Dendritic cell treated with granulocyte-macrophage colony-stimulating factor and Interleukin-4, amounts not matched to agents 40 ng/mL and 50 ng/mL, for 4 days (primary cell): ENCODE results near the gene TMBIM4.
A peak's percentile ranks its signal among the peaks of the same experiment; 100 is the strongest.

ENCODE experiments used
- H3K27ac Mint-ChIP-seq: one replicate; pipeline ENCODE4 v1.8.0; 2022; ENCODE audit warnings: mild to moderate bottlenecking, mixed read lengths
- H3K27me3 Mint-ChIP-seq: one replicate; pipeline ENCODE4 v1.8.0; 2022; ENCODE audit warnings: mild to moderate bottlenecking, mixed read lengths
- H3K36me3 Mint-ChIP-seq: one replicate; pipeline ENCODE4 v1.8.0; 2022; ENCODE audit warnings: low read depth, mixed read lengths
- H3K4me1 Mint-ChIP-seq: one replicate; pipeline ENCODE4 v1.8.0; 2022; ENCODE audit warnings: low read depth, mixed read lengths
- H3K4me3 Mint-ChIP-seq: one replicate; pipeline ENCODE4 v1.8.0; 2022; ENCODE audit warnings: mild to moderate bottlenecking, moderate library complexity, mixed read lengths
- H3K9me3 Mint-ChIP-seq: one replicate; pipeline ENCODE4 v1.8.0; 2022; ENCODE audit warnings: mixed read lengths
- intact Hi-C: fragments of 100-400 bp; cut with micrococcal nuclease; formaldehyde crosslinking; loops from one replicate; pipeline ENCODE4 v1.15.0; 2022

Gene TMBIM4

DNA sequence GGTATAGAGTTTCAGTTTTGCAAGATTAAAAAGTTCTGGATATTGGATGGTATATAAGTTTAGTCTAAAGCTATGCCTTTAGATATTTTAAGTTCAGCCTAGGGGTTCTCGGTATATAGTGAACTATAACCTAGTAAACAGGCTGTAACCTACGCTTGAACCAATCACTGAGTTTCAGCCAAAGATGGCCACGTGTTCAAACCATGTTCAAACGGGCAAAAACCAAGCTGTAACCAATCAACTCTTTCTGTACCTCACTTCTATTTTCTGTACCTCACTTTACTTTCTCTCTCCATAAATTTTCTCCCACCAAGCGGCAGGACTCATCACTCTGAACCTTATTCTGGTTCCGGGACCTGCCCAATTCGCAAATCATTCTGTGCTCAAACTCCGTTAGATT is 1.4 kb downstream of the TMBIM4 start:
- Mint-ChIP-seq H3K9me3 (peaks cover 28% of the 10 kb centered on the region), H3K4me3 (peak overlapping the region; percentile 97), H3K36me3 (peaks cover 65% of the 10 kb centered on the region), H3K27ac (peak overlapping the region; percentile 100), H3K27me3 (no peaks in the 10 kb centered on the region), H3K4me1 (peaks cover 62% of the 10 kb centered on the region)
- intact Hi-C loops, result loop anchor here (5.0 kb wide), 1 partner anchor 36 kb away; the partner anchor contains the start of gene LLPH

DNA sequence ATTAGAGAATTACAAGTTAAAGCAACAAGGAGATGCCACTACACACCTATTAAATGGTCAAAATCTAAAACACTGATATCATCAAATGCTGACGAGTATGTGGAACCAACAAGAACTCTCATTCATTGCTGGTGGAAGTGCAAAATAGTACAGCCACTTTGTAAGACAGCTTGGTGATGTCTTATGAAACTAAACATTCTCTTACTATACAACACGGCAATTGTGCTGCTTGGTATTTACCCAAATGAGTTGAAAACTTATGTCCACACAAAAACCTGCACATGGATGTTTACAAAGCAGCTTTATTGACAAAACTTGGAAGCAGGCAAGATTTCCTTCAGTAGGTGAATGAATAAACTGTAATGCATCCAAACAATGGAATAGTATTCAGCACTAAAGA is 3.2 kb downstream of the TMBIM4 start:
- H3K27ac Mint-ChIP-seq, result no peak overlapping the region
- peaks cover 64% of the 10 kb centered on the region for H3K4me1 Mint-ChIP-seq

DNA sequence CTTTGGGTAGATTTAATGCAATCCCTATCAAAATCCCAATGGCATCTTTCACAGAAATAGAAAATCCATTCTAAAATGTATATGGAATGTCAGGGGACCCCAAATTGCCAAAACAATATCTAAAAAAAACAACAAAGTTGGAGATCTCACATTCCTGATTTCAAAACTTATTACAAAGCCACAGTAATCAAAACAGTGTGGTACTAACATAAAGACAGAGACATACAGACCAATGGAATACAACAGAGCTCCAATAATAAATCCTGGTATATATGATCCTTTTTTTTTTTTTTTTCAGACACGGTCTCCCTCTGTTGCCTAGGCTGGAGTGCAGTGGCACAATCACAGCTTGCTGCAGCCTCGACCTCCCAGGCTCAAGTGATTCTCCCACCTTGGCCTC is 4.7 kb downstream of the TMBIM4 start:
- Mint-ChIP-seq H3K27me3 (no peaks in the 10 kb centered on the region), H3K36me3 (peaks cover 88% of the 10 kb centered on the region), H3K4me3 (no peak overlapping the region), H3K27ac (no peak overlapping the region), H3K4me1 (peaks cover 56% of the 10 kb centered on the region), H3K9me3 (peaks cover 36% of the 10 kb centered on the region)
- intact Hi-C loops, result loop anchor here (5.0 kb wide), 1 partner anchor 33 kb away; the partner anchor contains the start of gene LLPH

More for the DNA sequence above, 3.2 kb downstream of the TMBIM4 start:
- no peaks in the 10 kb centered on the region for H3K27me3 Mint-ChIP-seq
- no peak overlapping the region for H3K4me3 Mint-ChIP-seq
- peaks cover 77% of the 10 kb centered on the region for H3K36me3 Mint-ChIP-seq
- H3K9me3 Mint-ChIP-seq, result peaks cover 36% of the 10 kb centered on the region
- intact Hi-C loops, result loop anchor here (5.0 kb wide), 1 partner anchor 34 kb away; the partner anchor contains the start of gene LLPH

DNA sequence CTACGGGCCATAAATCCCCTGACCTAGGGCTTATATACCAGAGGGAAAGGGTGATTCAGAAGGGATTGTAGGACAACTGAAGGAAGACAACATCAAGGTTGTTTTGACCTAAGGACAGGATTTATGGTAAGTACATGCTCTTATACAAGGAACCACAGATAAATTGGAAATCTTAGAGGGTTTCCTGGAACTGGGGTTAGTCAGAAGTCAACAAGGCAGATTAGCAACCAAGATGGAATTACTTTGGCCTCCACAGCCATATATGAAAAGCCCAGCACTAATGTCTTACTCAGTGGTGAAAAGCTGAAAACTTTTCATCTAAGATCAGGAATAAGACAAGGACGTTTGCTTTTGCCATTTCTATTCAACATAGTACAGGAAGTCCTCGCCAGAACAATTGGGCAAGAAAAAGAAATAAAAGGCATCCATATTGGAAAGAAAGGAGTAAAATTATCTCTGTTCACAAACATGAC is 5.4 kb downstream of the TMBIM4 start:
- Mint-ChIP-seq H3K4me1 (peaks cover 61% of the 10 kb centered on the region), H3K9me3 (peaks cover 42% of the 10 kb centered on the region), H3K27me3 (no peaks in the 10 kb centered on the region), H3K4me3 (no peak overlapping the region), H3K36me3 (peaks cover 90% of the 10 kb centered on the region), H3K27ac (peak overlapping the region; percentile 12)
- intact Hi-C loops, result no loop called here

DNA sequence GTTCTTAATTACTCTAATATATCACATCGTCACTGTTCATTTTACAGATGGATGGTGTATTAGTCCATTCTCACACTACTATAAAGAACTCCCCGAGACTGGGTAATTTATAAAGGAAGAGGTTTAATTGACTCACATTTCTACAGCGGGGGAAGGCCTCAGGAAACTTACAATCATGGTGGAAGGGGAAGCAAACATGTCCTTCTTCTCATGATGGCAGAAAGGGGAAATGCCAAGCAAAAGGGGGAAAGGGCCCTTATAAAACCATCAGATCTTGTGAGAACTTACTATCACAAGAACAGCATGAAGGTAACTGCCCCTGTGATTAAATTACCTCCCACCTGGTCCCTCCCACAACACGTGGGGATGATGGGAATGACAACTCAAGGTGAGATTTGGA is 6.5 kb downstream of the TMBIM4 start:
- Mint-ChIP-seq H3K36me3 (peaks cover 90% of the 10 kb centered on the region), H3K27me3 (no peaks in the 10 kb centered on the region), H3K4me3 (no peak overlapping the region), H3K27ac (peak overlapping the region; percentile 12), H3K9me3 (peaks cover 52% of the 10 kb centered on the region), H3K4me1 (peaks cover 64% of the 10 kb centered on the region)
- intact Hi-C loops, result no loop called here

DNA sequence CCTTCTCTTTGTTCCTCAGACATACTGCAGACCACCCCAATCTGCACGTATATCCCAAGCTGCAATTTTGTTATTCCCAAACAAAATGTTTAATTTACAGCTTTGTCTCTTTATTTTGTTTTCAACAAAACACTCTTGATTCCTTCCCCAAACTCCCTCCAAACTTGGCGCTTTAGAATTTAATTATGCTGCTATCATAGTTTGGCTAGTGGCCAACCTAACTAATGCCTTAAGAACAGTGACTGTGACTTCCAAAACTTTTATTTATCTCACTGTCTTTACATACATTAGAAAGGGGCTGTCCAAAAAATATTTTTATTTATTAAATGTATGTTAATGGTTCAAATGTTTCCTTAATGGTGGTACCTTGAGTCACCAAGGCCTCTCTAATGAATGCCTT is 7.1 kb downstream of the TMBIM4 start:
- Mint-ChIP-seq H3K4me1 (peaks cover 62% of the 10 kb centered on the region), H3K27me3 (no peaks in the 10 kb centered on the region), H3K27ac (peak overlapping the region; percentile 12), H3K9me3 (peaks cover 52% of the 10 kb centered on the region), H3K36me3 (peaks cover 90% of the 10 kb centered on the region), H3K4me3 (no peak overlapping the region)
- intact Hi-C loops, result no loop called here

DNA sequence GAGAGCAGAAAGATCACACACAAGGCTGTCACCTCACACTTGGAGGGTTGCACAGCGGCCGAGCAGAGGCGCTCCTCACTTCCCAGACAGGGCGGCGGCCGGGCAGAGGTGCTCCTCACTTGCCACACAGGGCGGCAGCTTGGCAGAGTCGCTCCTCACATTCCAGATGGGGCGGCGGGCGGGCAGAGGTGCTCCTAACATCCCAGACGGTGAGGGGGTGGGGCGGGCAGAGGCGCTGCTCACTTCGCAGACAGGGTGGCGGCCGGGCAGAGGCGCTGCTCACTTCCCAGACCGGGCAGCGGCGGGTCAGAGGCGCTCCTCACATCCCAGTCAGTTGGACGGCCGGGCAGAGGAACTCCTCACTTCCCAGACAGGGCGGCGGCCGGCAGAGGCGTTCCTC is 9.1 kb downstream of the TMBIM4 start:
- no peaks in the 10 kb centered on the region for H3K27me3 Mint-ChIP-seq
- H3K4me1 Mint-ChIP-seq, result peaks cover 64% of the 10 kb centered on the region
- no peak overlapping the region for H3K4me3 Mint-ChIP-seq
- H3K9me3 Mint-ChIP-seq, result peaks cover 46% of the 10 kb centered on the region
- intact Hi-C loops, result no loop called here
- H3K36me3 Mint-ChIP-seq, result peaks cover 89% of the 10 kb centered on the region
- no peak overlapping the region for H3K27ac Mint-ChIP-seq

DNA sequence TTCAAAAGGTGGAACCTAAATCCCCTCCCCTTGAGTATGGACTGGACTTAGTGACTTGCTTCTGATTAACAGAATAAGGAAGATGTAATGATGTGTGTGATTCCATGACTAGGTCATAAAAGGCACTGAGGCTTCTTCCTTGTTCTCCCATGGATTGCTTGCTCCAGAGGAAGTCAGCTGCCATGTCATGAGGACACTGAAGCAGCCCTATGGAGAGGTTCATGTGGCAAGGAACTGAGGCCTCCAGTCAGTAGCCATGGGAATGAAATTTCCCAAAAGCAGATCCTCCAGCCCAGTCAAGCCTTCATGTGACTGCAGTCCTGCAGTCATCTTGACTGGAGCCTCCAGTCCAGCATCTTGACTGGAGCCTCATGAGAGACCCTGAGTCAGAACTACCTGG is 10.7 kb downstream of the TMBIM4 start:
- peak overlapping the region; percentile 67 for H3K27ac Mint-ChIP-seq
- peaks cover 67% of the 10 kb centered on the region for H3K4me1 Mint-ChIP-seq
- intact Hi-C loops, result no loop called here
- H3K36me3 Mint-ChIP-seq, result peaks cover 79% of the 10 kb centered on the region
- H3K27me3 Mint-ChIP-seq, result no peaks in the 10 kb centered on the region
- H3K9me3 Mint-ChIP-seq, result peaks cover 30% of the 10 kb centered on the region
- no peak overlapping the region for H3K4me3 Mint-ChIP-seq

DNA sequence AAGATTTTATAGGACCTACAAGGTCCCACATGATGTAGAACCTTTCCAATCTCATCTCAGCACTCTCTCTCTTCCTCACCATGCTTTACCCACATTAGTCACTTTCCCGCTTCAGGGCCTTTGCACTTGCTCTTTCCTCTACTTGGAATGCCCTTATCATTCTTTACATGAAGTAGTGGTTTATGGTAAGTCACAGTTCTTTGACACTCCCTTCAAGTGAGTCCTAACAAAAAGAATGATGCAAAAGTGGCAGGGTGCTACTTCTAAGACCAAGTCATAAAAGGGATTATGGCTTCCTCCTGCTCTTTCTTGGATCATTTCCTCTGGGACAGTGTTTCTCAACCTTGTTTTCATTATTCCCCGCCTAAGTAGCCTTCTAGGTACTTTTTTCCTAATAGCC is 13.1 kb downstream of the TMBIM4 start:
- H3K9me3 Mint-ChIP-seq, result peaks cover 16% of the 10 kb centered on the region
- intact Hi-C loops, result no loop called here

DNA sequence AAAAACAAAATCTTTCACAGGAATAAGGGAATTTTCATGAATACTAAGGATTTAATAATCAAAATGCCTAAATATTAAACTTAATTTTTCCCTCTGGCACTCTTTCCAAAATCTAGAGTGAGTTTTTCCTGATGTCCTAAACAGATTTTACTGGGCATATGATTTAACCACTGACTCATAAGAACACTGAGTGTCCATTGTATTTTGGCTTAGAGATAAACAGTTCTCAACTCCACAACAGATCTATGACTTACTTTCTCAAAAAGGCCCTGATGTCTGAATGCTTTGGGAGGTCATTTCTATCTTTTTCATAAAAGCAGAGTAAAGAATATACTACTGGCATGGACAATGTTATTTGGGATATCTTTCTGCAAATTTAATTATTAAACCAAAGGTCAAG is 15.0 kb downstream of the TMBIM4 start:
- Mint-ChIP-seq H3K36me3 (peaks cover 71% of the 10 kb centered on the region), H3K9me3 (peaks cover 14% of the 10 kb centered on the region), H3K27me3 (no peaks in the 10 kb centered on the region), H3K4me1 (peaks cover 56% of the 10 kb centered on the region), H3K27ac (peak overlapping the region; percentile 39), H3K4me3 (no peak overlapping the region)
- intact Hi-C loops, result loop anchor here (5.0 kb wide), 1 partner anchor 33 kb away; the partner anchor contains the start of gene IRAK3

More for the DNA sequence above, 13.1 kb downstream of the TMBIM4 start:
- no peaks in the 10 kb centered on the region for H3K27me3 Mint-ChIP-seq
- peaks cover 69% of the 10 kb centered on the region for H3K36me3 Mint-ChIP-seq
- no peak overlapping the region for H3K4me3 Mint-ChIP-seq
- H3K27ac Mint-ChIP-seq, result no peak overlapping the region
- peaks cover 48% of the 10 kb centered on the region for H3K4me1 Mint-ChIP-seq

DNA sequence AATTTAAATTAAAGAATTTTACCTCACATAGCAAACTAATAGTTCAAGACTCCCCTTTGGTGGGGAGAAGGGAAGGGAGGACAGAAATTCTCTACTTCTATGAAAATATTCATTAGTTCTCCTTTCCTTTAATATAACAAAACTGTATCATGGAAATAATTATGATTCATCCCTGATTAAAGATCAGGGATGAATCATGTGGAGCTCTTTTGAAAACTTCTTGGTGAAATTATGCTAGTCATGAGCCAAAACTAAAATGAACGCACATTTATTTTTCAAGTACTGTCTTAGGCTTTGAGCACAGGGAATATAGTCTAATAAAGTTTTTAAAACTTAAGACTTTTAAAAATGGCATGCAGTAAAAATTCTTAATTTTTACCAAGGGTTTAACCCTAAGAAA is 17.1 kb downstream of the TMBIM4 start:
- no peaks in the 10 kb centered on the region for H3K27me3 Mint-ChIP-seq
- H3K4me3 Mint-ChIP-seq, result no peak overlapping the region
- no peaks in the 10 kb centered on the region for H3K9me3 Mint-ChIP-seq
- peaks cover 66% of the 10 kb centered on the region for H3K36me3 Mint-ChIP-seq
- H3K27ac Mint-ChIP-seq, result no peak overlapping the region
- intact Hi-C loops, result loop anchor here (5.0 kb wide), 1 partner anchor 35 kb away; the partner anchor contains the start of gene IRAK3
- H3K4me1 Mint-ChIP-seq, result peaks cover 46% of the 10 kb centered on the region

DNA sequence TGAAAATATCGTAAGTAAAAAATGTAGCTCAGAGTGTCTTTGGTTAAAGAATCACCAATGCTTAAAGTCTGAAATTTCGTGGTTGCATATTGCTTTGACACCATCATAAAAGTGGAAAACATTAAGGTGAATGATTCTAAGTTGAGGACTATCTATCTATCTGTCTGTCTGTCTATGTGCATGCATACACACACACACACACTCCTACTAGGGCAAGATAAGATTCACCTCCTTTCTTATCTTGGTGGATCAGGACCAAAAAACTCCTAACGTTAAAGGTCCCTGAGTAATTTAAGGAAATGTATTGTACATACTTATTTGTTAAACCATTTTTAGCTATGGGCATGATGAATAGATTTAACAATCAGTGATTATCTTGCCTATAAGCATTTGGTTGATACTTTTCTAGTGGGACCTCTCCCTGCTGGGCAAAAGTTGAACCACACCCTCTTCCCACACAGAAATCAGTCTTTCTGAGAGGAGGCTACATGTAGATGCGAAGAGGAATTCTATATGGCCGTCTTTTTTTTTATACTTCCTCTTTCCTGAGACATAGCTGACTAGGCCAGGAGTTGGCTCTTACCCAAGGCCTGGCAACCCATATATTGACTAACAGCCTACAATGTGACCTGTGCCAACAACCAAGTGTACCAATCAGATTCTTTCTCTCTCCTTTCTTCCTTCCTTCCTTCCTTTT is 19.9 kb downstream of the TMBIM4 start:
- Mint-ChIP-seq H3K9me3 (no peaks in the 10 kb centered on the region), H3K4me1 (peaks cover 38% of the 10 kb centered on the region), H3K36me3 (peaks cover 53% of the 10 kb centered on the region), H3K27ac (peak overlapping the region; percentile 78), H3K27me3 (no peaks in the 10 kb centered on the region), H3K4me3 (no peak overlapping the region)
- intact Hi-C loops, result loop anchor here (5.0 to 10.0 kb wide), 3 partner anchors 37 to 545 kb away; partner anchors contain the start of gene IRAK3

DNA sequence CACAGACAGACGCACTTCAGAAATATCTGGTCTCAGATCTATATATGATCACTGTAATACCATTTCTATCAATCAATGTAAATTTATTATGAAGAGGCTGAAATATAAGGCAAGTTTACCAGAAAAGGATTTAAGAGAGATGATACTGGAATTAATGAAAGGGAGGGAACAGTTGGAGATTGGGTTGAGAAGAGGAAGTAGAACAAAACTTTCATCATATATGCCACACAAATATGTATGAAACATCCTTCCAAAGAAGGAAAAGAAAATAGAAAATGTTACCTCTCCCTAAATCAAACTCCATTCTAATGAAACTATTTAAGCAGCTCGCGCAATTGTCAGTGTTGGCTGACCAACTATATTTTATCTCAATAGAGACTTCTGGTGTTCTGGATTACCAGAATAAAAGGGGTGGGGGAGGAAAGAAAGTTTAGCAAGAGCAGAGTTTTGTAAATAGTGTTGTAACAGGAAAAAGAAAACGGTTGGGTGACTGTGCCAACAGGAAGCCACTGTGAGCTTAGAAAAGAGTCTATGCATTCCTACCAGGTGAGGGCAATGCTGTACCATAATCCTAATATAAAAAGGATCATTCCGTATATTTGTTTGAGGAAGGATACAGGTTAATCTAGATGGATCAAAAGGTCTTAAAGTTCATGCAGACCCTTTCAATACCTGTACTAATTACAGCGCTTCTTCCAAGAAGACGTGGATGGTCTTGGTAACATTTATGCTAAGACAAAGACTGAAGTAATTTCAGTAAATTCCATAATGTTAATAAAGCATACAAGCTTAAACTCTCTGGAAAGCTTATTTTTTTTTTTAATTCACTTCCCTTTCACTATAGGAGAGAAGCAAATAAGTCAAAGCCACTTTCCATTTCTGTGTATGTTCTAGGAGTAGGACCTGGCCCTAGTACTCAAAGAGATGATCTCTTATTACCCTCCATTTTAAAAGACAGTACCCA is 24.7 kb downstream of the TMBIM4 start:
- Mint-ChIP-seq H3K9me3 (peaks cover 12% of the 10 kb centered on the region), H3K4me1 (peaks cover 34% of the 10 kb centered on the region), H3K36me3 (peaks cover 75% of the 10 kb centered on the region), H3K27me3 (no peaks in the 10 kb centered on the region), H3K27ac (peak overlapping the region; percentile 76), H3K4me3 (peak overlapping the region; percentile 9)
- intact Hi-C loops, result loop anchor here (10.0 kb wide), 2 partner anchors 260 to 550 kb away; no protein-coding TSS in a partner anchor
